ENCODE results near the gene FBN1.

GRCh38 chr15:48437178-48437577 lies 208.3 kb downstream of the FBN1 start:
- TF ChIP-seq CTCF (conservative IDR thresholded peaks at IDR 0.05 in 1 of 2, IDR thresholded peaks at IDR 0.05 in 1 of 2; ENCODE audit: extremely low read depth in 1 of 2, insufficient read depth in 1 of 2, low read depth in 1 of 2, low read length in 2 of 2) = no peak
- no peak for TF ChIP-seq EZH2 (IDR thresholded peaks at IDR 0.05; ENCODE audit: borderline replicate concordance, low read length)

Measured in mammary epithelial cell (primary cell).